HG03460 (cell line): ENCODE data around the gene GTPBP6.
A peak's percentile ranks its signal among the peaks of the same experiment; 100 is the strongest.

Experiments
- ATAC-seq: cut with Tn5 transposase; IDR thresholded peaks from one replicate; pipeline ENCODE4 v1.9.1; 2021; ENCODE audit not compliant: unreplicated experiment

The GTPBP6 gene

GRCh38 chrX:318739-319578 lies at the start of gene GTPBP6:
Gene GTPBP6 (minus strand): TSS chrX:318796. CDS start chrX:318787, 9 bp downstream.
- peak; percentile 79 for ATAC-seq

DNA sequence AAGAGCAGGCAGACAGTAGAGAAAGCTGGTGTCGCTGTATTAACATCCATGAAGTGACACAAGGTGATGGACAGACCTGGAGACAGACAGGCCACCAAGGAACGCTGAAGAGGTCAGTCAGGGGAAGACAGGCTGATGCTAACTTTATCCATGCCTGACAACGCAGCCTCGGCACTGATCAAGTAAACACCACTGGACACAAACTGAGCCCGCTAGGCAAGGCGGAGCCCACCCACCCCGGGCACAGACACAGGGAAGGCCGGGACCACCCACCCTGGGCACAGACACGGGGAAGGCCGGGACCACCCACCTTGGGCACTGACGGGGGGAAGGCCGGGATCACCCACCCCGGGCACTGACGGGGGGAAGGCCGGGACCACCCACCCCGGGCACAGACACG lies 49.3 kb upstream of the GTPBP6 start:
- ATAC-seq, result no peak

DNA sequence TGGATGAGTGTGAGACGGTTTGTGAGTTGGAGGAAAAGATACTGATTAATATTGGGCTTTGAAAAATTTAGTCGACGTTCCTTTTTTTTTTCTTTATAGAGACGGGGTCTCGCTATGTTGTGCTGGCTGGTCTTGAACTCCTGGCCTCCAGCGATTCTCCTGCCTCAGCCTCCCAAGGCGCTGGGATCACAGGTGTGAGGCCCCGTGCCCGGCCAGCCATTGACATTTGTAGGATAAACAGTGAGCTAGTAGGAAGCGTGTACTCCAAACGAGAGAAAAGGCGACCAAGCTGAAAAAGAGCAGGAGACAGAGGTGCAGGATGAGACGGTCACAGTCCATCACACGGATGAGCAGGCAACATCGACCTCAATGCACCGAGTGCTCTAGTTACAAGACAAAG lies 48.8 kb upstream of the GTPBP6 start:
- no peak for ATAC-seq

DNA sequence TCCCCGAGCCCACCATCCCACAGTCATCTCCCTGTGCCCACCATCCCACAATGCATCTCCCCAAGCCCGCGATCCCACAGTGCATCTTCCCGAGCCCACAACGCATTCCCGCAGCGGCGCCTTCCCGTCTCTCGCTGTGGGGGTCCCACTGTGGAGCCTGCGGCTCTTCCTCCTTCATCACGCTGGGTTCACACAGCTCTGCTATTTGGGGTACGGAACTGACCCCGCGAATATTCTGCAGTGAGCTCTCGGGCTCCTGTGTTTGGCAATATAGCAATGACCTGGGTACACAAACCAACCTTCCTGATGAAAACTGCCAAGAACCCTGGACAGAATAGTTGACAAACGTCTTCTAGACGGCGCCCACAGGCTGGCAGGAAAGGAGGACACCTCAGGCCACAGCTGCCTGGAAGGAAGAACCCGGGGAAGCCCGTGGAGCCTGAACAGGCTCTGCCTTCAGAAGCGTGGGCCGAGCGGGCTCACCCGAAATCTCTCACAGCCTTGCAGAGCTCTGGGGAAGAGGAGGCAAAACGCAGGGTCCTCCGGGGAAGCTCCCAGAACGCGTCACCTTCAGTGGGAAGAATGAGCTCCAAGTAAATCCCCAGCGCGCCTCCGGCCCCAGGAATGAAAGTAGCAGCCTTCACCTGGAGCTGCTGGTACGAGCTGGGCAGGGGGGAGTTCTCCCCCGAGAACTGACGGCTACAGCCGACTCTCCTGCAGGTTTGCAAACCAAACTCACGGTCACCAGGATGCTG lies 45.2 kb upstream of the GTPBP6 start:
- ATAC-seq, result no peak

DNA sequence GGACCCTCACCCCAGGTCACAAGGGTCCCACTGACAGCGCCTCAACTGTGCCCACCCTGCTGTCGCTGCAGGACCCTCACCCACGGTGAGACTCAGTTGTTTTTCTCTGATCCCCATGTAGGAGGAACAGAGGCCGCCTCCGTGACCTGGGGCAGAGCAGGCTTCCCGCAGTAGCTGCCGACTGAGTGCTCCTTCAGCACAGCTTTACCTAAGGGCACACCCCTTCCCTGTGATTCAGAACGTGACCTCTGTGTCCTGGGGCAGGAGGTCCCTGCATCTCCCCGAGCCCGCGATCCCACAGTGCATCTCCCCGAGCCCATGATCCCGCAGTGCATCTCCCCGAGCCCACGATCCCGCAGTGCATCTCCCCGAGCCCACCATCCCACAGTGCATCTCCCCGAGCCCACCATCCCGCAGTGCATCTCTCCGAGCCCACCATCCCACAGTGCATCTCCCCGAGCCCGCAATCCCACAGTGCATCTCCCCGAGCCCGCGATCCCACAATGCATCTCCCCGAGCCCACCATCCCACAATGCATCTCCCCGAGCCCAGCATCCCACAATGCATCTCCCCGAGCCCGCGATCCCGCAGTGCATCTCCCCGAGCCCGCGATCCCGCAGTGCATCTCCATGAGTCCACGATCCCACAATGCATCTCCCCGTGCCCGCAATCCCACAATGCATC lies 44.5 kb upstream of the GTPBP6 start:
- no peak for ATAC-seq

DNA sequence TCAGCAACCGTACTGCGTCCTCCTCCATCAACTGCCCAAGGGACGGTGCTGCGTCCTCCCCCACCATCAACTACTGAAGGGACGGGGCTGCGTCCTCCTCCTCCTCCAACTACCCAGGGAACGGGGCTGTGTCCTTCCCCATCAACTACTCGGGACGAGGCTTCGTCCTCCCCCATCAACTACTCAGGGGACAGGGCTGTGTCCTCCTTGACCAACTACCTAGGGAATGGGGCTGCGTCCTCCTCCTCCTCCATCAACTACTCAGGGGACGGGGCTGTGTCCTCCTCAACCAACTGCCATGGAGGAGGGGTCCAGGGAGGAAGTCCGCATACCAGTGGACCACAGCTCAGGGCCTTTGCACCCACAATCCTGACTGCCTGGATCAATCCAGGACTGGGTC lies 43.8 kb upstream of the GTPBP6 start:
- ATAC-seq, result no peak

- ATAC-seq, result no peak
These were observed 42.9 kb upstream of the GTPBP6 start for GRCh38 chrX:361231-362145.

- ATAC-seq, result no peak
These were observed 42.0 kb upstream of the GTPBP6 start for GRCh38 chrX:360496-361150.

GRCh38 chrX:358651-359143 lies 40.1 kb upstream of the GTPBP6 start:
- no peak for ATAC-seq

GRCh38 chrX:357693-358471 lies 39.3 kb upstream of the GTPBP6 start:
- ATAC-seq, result no peak

GRCh38 chrX:357035-357692 lies 38.6 kb upstream of the GTPBP6 start:
- ATAC-seq, result no peak

DNA sequence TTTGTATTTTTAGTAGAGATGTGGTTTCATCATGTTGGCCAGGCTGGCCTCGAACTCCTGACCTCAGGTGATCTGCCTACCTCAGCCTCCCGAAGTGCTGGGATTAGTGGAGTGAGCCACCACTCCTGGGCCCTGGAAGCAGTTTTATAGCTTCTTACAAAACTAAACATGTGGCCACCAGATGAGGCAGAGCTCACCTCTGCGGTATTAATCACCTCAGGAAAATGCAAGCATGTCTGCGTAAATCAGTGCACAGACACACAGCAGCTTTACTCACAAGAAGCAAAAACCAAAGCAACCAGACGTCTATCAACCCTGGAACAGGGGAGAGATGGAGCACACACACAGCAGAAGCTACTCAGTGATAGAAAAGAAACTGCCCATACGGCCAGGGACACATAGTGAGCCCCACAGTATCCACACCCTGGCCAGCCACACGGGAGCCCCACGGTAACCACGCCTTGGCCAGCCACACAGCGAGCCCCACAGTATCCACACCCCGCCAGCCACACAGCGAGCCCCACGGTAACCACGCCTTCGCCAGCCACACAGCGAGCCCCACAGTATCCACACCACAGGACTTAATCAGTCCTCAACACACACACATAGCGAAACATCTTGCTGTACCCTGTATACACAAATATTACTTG lies 37.9 kb upstream of the GTPBP6 start:
- no peak for ATAC-seq

DNA sequence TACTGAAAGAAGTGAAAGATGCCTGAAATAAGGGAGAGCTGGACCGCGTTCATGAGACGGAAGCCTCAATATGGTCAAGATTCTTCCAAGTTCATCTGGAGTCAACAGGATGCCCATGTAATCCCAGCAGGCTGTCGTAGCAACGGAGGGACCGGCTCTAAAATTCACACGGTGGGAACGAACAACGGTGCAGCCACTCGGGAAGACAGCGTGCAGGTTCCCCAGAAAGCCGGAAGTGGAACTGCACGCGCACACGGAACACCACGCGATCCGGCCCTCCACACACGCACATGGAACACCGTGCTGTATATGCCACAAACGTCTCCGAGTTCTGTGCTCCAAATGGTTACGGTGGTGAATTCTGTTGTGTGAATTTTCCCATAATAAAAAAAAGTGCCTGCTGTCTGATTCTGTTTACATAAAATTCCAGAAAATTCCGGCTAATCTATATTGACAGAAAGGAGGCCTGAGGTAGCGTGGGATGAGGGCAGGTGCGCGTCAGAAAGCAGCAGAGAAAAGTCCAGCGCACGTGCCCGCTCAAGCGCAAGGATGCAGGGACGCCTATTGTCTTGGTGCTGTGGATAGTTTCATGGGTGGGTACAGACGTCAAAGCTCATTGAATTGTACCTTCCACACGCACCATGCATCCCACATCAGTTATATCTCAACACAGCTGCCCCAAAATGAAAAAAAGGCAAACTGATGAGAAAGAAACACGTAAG lies 36.9 kb upstream of the GTPBP6 start:
- no peak for ATAC-seq

- ATAC-seq, result no peak
These were observed 35.3 kb upstream of the GTPBP6 start for GRCh38 chrX:353566-354535.

DNA sequence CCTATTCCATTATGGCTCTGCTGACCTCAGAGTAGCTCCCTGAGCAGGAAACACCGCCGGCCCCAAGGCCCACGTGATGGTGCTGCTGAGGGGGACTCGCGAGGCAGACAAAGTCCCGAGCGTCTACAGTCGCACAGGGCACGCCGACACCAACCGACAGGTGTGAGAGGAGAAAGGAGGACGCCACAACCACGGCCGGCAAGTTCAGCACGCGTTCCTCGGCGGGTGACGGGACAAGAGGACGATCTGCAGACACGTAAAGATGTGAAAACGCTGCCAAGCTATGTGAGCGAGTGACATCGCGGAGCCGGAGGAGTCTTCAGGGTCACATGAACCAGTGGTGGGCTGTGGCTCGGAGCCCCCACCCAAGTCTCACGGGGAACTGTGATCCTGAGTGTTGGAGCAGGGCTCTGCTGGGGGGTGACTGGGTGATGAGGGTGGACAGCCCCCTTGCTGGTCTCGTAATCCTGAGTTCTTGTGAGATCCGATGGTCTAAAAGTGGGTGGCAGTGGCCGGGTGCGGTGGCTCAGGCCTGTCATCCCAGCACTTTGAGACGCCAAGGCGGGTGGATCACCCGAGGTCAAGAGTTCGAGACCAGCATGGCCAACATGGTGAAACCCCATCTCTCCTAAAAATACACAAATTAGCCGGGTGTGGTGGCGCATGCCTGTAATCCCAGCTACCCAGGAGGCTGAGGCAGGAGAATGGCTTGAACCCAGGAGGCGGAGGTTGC lies 34.2 kb upstream of the GTPBP6 start:
- ATAC-seq, result no peak

DNA sequence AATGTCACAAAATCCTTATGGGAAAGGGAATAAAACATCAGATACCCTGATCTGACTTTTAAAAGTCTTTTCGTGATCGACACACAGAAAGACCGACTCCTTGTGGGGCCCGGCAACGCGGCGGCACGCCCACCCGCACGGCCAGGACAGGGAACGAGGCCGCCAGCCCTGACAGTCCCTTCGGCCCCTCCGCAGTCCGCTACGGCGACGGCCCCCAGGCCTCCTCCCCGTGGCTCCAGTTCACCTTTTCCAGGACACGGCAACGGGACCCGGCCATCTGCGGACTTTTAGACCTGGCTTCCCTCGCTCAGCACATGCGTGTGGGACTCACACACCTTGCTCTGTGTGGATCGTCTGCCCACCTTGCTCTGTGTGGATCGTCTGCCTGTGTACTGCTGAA lies 33.6 kb upstream of the GTPBP6 start:
- no peak for ATAC-seq
